GM18498 (cell line): Measurements from ENCODE around the gene SPATA7.

Source experiments
- ATAC-seq: cut with Tn5 transposase; IDR thresholded peaks from one replicate; pipeline ENCODE4 v1.9.1; 2021; ENCODE audit warnings: mild to moderate bottlenecking, moderate library complexity; ENCODE audit not compliant: unreplicated experiment

Gene SPATA7

DNA sequence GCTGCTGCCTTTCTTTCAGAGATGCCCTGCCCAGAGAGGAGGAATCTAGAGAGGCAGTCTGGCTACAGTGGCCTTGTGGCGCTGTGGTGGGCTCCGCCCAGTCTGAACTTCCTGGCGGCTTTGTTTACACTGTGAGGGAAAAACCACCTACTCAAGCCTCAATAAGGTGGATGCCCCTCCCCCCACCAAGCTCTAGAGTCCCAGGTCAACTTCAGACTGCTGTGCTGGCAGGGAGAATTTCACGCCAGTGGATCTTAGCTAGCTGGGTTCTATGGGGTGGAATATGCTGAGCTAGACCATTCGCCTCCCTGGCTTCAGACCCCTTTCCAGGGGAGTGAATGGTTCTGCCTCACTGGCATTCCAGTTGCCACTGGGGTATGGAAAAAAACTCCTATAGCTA lies 25.6 kb downstream of the SPATA7 start:
- ATAC-seq = no peak

DNA sequence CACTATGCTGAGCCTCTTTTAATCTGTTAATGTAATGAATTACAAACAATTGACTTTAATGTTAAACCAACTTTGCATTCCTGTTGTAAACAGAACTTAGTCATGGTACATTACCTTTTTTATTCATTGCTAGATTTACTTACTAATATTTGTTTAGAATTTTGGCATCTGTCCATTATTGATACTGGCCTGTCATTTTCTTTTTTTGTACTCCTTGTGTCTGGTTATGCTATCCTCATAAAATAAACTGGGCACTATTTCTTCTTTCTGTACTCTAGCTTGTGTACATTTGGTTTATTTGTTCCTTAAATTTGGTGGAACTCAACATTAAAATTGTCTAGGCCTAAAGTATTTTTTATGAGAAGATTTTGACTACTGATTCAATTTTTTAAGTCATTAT lies 32.1 kb downstream of the SPATA7 start:
- no peak for ATAC-seq

DNA sequence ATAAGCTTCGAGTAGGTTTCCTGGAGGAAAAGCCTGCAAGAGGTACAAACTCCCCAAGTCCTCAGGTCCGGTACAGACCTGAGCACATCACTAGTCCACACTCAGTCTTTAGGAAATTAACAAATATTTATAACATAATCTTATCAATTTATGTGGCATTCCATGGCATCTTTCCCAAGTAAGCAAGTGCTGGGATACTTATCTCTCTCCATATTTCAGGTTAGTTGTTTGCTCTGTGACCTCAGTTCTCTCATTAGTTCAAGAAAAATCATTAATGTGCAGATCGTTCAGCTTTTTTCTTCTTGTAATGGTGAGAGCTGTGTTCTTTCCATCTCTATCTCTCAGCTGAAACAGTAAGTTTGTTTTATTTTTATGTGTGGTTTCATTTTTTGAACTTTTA lies 34.7 kb downstream of the SPATA7 start:
- no peak for ATAC-seq

GRCh38 chr14:88421286-88421685 lies 35.8 kb downstream of the SPATA7 start:
- no peak for ATAC-seq

GRCh38 chr14:88422047-88422446 lies 36.6 kb downstream of the SPATA7 start:
- ATAC-seq = no peak

DNA sequence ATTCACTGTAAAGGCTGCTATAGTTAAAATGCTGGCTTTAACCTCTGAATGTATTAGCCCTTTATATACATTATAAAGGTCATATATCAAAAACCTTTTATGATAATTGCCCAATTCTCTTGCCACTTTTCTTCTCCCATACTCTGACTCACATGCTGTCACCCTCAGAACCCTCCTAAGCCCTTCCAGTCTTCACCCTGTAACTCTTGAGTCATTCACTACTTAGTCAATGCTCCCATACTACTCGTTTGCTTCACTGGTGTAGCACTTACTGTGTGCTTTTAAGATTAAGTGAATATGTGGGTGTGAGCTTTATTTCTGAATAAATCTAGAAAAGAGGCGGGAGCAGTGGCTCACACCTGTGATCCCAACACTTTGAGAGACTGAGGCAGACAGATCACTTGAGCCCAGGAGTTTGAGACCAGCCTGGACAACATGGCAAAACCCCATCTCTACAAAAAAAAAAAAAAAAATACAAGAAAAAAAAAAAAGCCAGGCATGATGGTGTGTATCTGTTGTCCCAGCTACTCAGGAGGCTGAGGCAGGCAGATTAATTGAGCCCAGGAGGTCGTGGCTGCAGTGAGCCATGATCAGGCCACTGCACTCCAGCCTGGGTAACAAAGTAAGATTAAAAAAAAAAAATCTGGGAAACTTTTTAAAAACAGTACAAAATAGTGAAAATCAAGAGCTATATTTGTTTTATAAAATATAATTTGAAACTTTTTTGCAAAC lies 37.6 kb downstream of the SPATA7 start:
- no peak for ATAC-seq

- no peak for ATAC-seq
Measured at GRCh38 chr14:88424573-88424972, 39.1 kb downstream of the SPATA7 start.

GRCh38 chr14:88426271-88426670 lies 40.8 kb downstream of the SPATA7 start:
- no peak for ATAC-seq

- ATAC-seq = no peak
Measured at GRCh38 chr14:88430976-88431375, 45.5 kb downstream of the SPATA7 start.

DNA sequence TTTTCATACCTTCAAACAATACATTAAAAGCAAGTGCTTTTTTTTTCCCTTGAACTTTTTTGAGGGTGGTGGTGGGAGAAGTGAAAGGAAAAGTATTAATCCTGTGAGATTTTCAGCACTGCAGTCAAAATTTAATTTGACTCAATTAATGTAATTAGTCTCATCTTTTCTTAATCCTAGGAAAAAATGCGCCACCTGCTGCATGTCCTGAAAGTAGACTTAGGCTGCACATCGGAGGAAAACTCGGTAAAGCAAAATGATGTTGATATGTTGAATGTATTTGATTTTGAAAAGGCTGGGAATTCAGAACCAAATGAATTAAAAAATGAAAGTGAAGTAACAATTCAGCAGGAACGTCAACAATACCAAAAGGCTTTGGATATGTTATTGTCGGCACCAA lies 52.2 kb downstream of the SPATA7 start:
- ATAC-seq = no peak

GRCh38 chr14:88439088-88439487 lies 53.6 kb downstream of the SPATA7 start:
- ATAC-seq = no peak

- ATAC-seq = no peak
Measured at GRCh38 chr14:88452231-88452630, 66.8 kb downstream of the SPATA7 start.

DNA sequence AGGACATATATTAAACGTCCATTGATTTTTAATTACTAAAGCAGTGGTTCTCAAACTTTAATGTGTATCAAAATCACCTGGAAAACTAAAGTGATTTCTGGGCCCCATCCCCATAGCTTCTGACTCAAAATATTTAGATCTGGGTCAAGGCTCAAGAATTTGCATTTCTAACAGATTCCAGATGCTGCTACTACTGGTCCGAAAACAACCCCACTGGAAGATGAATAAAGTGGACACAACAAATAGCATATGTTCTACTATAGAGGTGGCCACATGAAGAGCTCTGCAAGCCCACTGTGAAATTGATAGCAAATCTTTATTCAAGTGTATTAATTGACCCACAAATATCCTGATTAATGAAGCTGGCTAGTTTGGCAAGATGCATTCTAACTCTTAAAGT lies 69.4 kb downstream of the SPATA7 start:
- ATAC-seq = no peak

- no peak for ATAC-seq
Measured at GRCh38 chr14:88463318-88463717, 77.9 kb downstream of the SPATA7 start.

DNA sequence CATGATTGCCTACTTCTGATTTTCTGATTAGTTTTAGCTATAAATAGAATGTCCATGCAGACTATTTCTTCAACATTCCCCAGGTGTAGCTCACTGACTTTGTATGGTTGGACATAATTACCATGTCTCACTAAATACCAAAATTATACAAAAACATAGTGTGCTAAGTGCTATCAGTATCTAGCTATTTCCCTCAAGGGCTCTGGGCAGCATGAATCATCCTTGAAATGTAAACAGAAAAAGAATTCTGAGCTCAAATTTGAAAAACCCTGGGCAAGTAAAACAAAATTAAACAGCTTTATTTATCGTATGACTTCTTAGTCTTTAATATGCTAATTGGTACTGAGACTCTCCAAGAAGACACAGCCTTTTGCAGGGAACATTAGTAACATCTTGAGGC lies 82.9 kb downstream of the SPATA7 start:
- no peak for ATAC-seq

GRCh38 chr14:88470542-88471440 lies 85.3 kb downstream of the SPATA7 start:
- ATAC-seq = no peak

- no peak for ATAC-seq
Measured at GRCh38 chr14:88473791-88474190, 88.3 kb downstream of the SPATA7 start.

DNA sequence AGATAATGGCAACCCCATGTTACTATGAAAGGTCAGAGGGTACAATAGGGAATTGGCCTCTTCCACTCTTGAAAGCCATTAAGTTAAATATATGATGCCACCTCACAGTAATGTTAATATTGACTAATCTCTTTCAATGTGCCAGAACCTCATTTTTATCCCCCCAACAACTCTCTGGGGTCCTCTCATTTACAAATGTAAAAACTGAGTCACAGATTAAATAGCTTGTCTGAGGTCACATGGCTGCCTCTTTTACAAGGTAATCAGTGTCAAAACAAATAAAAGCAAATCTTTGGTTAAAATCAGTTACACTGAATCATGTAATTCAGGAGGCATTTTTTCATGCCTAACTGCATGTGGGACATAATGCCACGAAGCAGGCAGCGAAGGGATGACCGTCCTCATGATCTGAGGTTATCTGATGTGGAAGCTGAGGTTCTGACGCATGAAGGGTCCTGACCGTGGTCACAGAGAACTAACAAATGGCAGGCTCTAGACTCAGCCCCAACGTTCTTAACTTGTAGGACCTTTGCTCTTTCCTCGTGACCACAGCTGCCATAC lies 90.8 kb downstream of the SPATA7 start:
- ATAC-seq = no peak

GRCh38 chr14:88476825-88477224 lies 91.4 kb downstream of the SPATA7 start:
- no peak for ATAC-seq

GRCh38 chr14:88477513-88478250 lies 92.2 kb downstream of the SPATA7 start:
- no peak for ATAC-seq

DNA sequence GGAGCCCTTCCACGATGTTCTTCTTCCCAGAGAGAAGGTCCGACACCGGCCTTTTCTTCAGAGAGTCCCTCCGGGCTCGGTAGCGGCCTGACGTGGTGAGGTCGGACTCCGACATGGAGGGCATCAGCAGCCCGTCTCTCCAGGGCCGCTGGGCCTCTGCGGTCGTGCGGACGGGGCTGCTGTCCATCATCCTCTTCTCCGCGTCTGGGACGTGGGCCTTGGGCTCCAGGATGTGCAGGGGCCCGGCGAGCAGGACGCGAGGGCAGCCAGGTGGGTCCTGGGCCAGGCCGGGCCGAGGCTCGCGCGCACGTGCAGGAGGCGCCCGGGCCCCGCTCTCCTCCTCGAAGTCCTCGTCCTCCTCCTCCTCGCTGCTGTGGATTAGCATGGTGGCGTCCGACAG lies 93.5 kb downstream of the SPATA7 start:
- ATAC-seq = no peak
